IMR-90 (cell line): ENCODE measurements around the gene ZNF492. TPM values are rescaled to one million over a fixed set of nuclear protein-coding genes. Genes with fewer than 3 reads are reported as not detected.

Experiments
- ATAC-seq: fragments of 200-7000 bp; cut with Tn5 transposase; 2 replicates; pipeline ENCODE4 v1.9.1; 2020; ENCODE audit warnings: low read depth, mild to moderate bottlenecking, moderate library complexity
- BruUV-seq: library from RNA; stranded (reverse); fragments of 400-500 nt; replicated peaks from 2 replicates; lab custom pipeline; 2021; lab: Mats Ljungman, UMichigan
- CTCF ChIA-PET: fragments of 300-600 bp; formaldehyde crosslinking; extraction: SDS; loops from one replicate; lab custom pipeline; 2021; ENCODE audit warnings: antibody characterized with exemption; lab: Yijun Ruan, JAX
- POLR2A ChIA-PET: fragments of 300-600 bp; sonication (Branson Sonifier 250); formaldehyde crosslinking; loops from one replicate; lab custom pipeline; 2022; ENCODE audit warnings: antibody characterized with exemption; ENCODE audit not compliant: unreplicated experiment; lab: Charles Lee
- DNase-seq: peaks from one replicate; pipeline ENCODE4 v3.0.0; 2013
- H2AFZ ChIP-seq: replicated peaks from 2 replicates; pipeline ENCODE3; 2013; ENCODE audit warnings: low read length, mild to moderate bottlenecking; ENCODE audit not compliant: poor library complexity
- H2AK5ac ChIP-seq: 2 replicates; pipeline ENCODE4 v1.6.1; 2013; ENCODE audit warnings: low read depth, low read length, inconsistent platforms
- H2AK9ac ChIP-seq: replicated peaks from 2 replicates; pipeline ENCODE3; 2013; ENCODE audit warnings: mild to moderate bottlenecking, low read depth, low read length, moderate library complexity; ENCODE audit not compliant: poor library complexity
- H2BK120ac ChIP-seq: 2 replicates; pipeline ENCODE4 v1.6.1; 2013; ENCODE audit warnings: low read depth, low read length, inconsistent platforms
- H2BK15ac ChIP-seq: 3 replicates; pipeline ENCODE4 v1.6.1; 2013; ENCODE audit warnings: low read depth, low read length, inconsistent platforms
- H2BK20ac ChIP-seq: 2 replicates; pipeline ENCODE4 v1.6.1; 2013; ENCODE audit warnings: low read depth, mild to moderate bottlenecking, inconsistent platforms, low read length, moderate library complexity
- H2BK5ac ChIP-seq: 2 replicates; pipeline ENCODE4 v1.6.1; 2013; ENCODE audit warnings: mild to moderate bottlenecking, low read depth, low read length, inconsistent platforms; ENCODE audit not compliant: poor library complexity, severe bottlenecking
- H3K14ac ChIP-seq: replicated peaks from 2 replicates; pipeline ENCODE4 v1.6.1; 2013; ENCODE audit warnings: low read depth, low read length, inconsistent platforms
- H3K18ac ChIP-seq: 2 replicates; pipeline ENCODE4 v1.6.1; 2013; ENCODE audit warnings: low read depth, low read length, control low read depth
- H3K23ac ChIP-seq: 2 replicates; pipeline ENCODE4 v1.6.1; 2013; ENCODE audit warnings: low read depth, low read length, inconsistent platforms
- H3K27ac ChIP-seq: 2 replicates; pipeline ENCODE4 v1.5.1; 2013; ENCODE audit warnings: mild to moderate bottlenecking, control low read depth, low read length; ENCODE audit not compliant: insufficient read depth
- H3K27me3 ChIP-seq: 2 replicates; pipeline ENCODE4 v1.6.1; 2013; ENCODE audit warnings: low read length; ENCODE audit not compliant: control insufficient read depth, insufficient read depth
- H3K36me3 ChIP-seq: 2 replicates; pipeline ENCODE4 v1.6.1; 2013; ENCODE audit warnings: low read length, mixed read lengths; ENCODE audit not compliant: control insufficient read depth, insufficient read depth
- H3K4ac ChIP-seq: 2 replicates; pipeline ENCODE4 v1.6.1; 2013; ENCODE audit warnings: low read depth, low read length, inconsistent platforms
- H3K4me1 ChIP-seq: 2 replicates; pipeline ENCODE4 v1.6.1; 2013; ENCODE audit warnings: low read length, mixed read lengths; ENCODE audit not compliant: control insufficient read depth, insufficient read depth
- H3K4me2 ChIP-seq: 2 replicates; pipeline ENCODE4 v1.6.1; 2013; ENCODE audit warnings: low read depth, mild to moderate bottlenecking, control low read depth, low read length, moderate library complexity
- H3K4me3 ChIP-seq: 2 replicates; pipeline ENCODE4 v1.5.1; 2013; ENCODE audit warnings: low read depth, mild to moderate bottlenecking, control low read depth, low read length, moderate library complexity; ENCODE audit not compliant: insufficient read depth
- H3K56ac ChIP-seq: 2 replicates; pipeline ENCODE4 v1.6.1; 2013; ENCODE audit warnings: low read length, inconsistent platforms; ENCODE audit not compliant: insufficient read depth; ENCODE audit errors: extremely low read depth
- H3K79me1 ChIP-seq, 2 experiments: 2 replicates each; pipeline ENCODE4 v1.6.1; 2013; ENCODE audit warnings: low read length in 2 of 2, inconsistent platforms in 1 of 2, low read depth in 1 of 2
- H3K9ac ChIP-seq: 2 replicates; pipeline ENCODE4 v1.6.1; 2013; ENCODE audit warnings: low read depth, low read length, control low read depth
- H3K9me1 ChIP-seq: 2 replicates; pipeline ENCODE4 v1.6.1; 2013; ENCODE audit warnings: low read length, inconsistent platforms; ENCODE audit not compliant: insufficient read depth
- H3K9me3 ChIP-seq: 2 replicates; pipeline ENCODE4 v1.6.1; 2013; ENCODE audit warnings: low read length; ENCODE audit not compliant: control insufficient read depth, insufficient read depth
- H4K20me1 ChIP-seq: 2 replicates; pipeline ENCODE4 v1.6.1; 2013; ENCODE audit warnings: low read length, inconsistent platforms; ENCODE audit not compliant: insufficient read depth
- H4K5ac ChIP-seq: 2 replicates; pipeline ENCODE4 v1.6.1; 2013; ENCODE audit warnings: mild to moderate bottlenecking, low read depth, low read length, control low read depth
- H4K8ac ChIP-seq, 2 experiments: 2 replicates each; pipeline ENCODE4 v1.6.1; 2013; ENCODE audit warnings: low read depth in 2 of 2, low read length in 2 of 2, control low read depth in 1 of 2, inconsistent platforms in 1 of 2
- H4K91ac ChIP-seq: 2 replicates; pipeline ENCODE4 v1.6.1; 2013; ENCODE audit warnings: low read depth, low read length, inconsistent platforms; ENCODE audit not compliant: insufficient read depth
- CEBPB ChIP-seq: IDR thresholded peaks from 2 replicates; pipeline ENCODE4 v1.6.1; 2012; ENCODE audit warnings: low read depth, low read length, improper control_type of control experiment
- FOS ChIP-seq: fragments of 150-350 bp; IDR thresholded peaks from 2 replicates; pipeline ENCODE4 v1.6.1; 2016; ENCODE audit warnings: low read depth, low read length
- POLR2A ChIP-seq: IDR thresholded peaks from 2 replicates; pipeline ENCODE4 v1.6.1; 2012; ENCODE audit warnings: mild to moderate bottlenecking, low read depth, low read length
- SMC3 ChIP-seq: fragments of 150-350 bp; IDR thresholded peaks from 2 replicates; pipeline ENCODE4 v1.6.1; 2016; ENCODE audit warnings: low read depth, mild to moderate bottlenecking, antibody characterized with exemption, low read length, moderate library complexity
- USF2 ChIP-seq: fragments of 150-350 bp; IDR thresholded peaks from 2 replicates; pipeline ENCODE4 v1.6.1; 2017; ENCODE audit warnings: mild to moderate bottlenecking, antibody characterized with exemption, low read length, low read depth
- WGBS, 2 experiments: methylation state at CpG; one replicate each; pipeline versions ENCODE4 v1.1.5 to v1.1.7; 2013; ENCODE audit warnings: missing lambda C conversion rate in 2 of 2; ENCODE audit not compliant: insufficient read length in 1 of 2; ENCODE audit errors: extremely low coverage in 2 of 2; 5-methylcytosine and 5-hydroxymethylcytosine counted together
- dilution Hi-C: fragments of 300-500 bp; cut with HindIII; formaldehyde crosslinking; loops from one replicate; pipeline ENCODE4 v1.14.3; 2018; ENCODE audit warnings: low sequenced_read_pairs; ENCODE audit not compliant: unreplicated experiment
- in situ Hi-C: fragments of 300-500 bp; cut with MboI; formaldehyde crosslinking; loops from 3 replicates; pipeline ENCODE4 v1.14.3; 2019; ENCODE audit warnings: low sequenced_read_pairs, inconsistent platforms, mixed read lengths
- intact Hi-C: fragments of 100-400 bp; cut with micrococcal nuclease; formaldehyde crosslinking; loops from 2 replicates; pipeline ENCODE4 v1.10.0; 2022
- microRNA-seq, 2 experiments: library from miRNA; stranded (forward) in 1 of 2; unstranded in 1 of 2; fragments of 10-50 nt in 1 of 2; fragments of <30 nt in 1 of 2; gene quantifications in 1 of 2; microRNA quantifications in 1 of 2; one replicate each; pipeline versions ENCODE3 to v1.1.0; 2013 to 2020; ENCODE audit not compliant: insufficient read depth in 1 of 2, insufficient read length in 1 of 2, unreplicated experiment in 1 of 2
- polyA plus RNA-seq, 3 experiments: library from polyadenylated mRNA; depleted of rRNA; stranded (reverse); fragments of >200 nt; gene quantifications; 2 replicates each; pipeline ENCODE4 v1.2.3, GENCODE V29; 2012; ENCODE audit warnings: low replicate concordance in 1 of 3
- small RNA-seq, 5 experiments: library from RNA; depleted of rRNA; stranded (forward); fragments of <200 nt; gene quantifications; one replicate each; pipeline ENCODE3, GENCODE V24; 2012
- total RNA-seq: library from RNA; depleted of rRNA; stranded (reverse); fragments of >200 nt; gene quantifications from 2 replicates; pipeline ENCODE4 v1.2.3, GENCODE V29; 2012; rRNA removed

ZNF492 gene
- total and polyA plus RNA-seq, 2 of the 4 experiments (the other 2 are of a cell fraction): 0.19 to 1.3 TPM

- Histone ChIP-seq H4K5ac (no peak overlapping the region), H3K4me3 (no peak overlapping the region), H3K9me3 (peaks cover 10% of the 10 kb centered on the region; the same call in 1 of the 2 replicates), H3K18ac (no peak overlapping the region), H2AFZ (no peak overlapping the region), H3K4ac (no peak overlapping the region), H2BK5ac (no peak overlapping the region), H3K23ac (no peak overlapping the region), H2BK120ac (no peak overlapping the region), H4K91ac (no peak overlapping the region), H3K27ac (no peak overlapping the region), H3K4me2 (no peak overlapping the region), H3K56ac (no peak overlapping the region), H4K8ac (no peak overlapping the region), H3K27me3 (no peaks in the 10 kb centered on the region), H3K79me1 (no peaks in the 10 kb centered on the region), H3K9me1 (no peaks in the 10 kb centered on the region), H2BK15ac (no peak overlapping the region), H3K14ac (no peak overlapping the region), H4K20me1 (no peaks in the 10 kb centered on the region), H2AK5ac (no peak overlapping the region), H3K36me3 (no peaks in the 10 kb centered on the region), H3K9ac (no peak overlapping the region), H3K4me1 (no peaks in the 10 kb centered on the region), H2AK9ac (no peak overlapping the region), H2BK20ac (no peak overlapping the region)
- BruUV-seq: no TSS peak
- DNase-seq: no peak
- no peak for TF ChIP-seq POLR2A
- no peak for TF ChIP-seq SMC3
- TF ChIP-seq USF2: no peak
- TF ChIP-seq CEBPB: no peak
- TF ChIP-seq FOS: no peak
- dilution Hi-C loops: no loop called here
- in situ Hi-C loops: no loop called here
- ATAC-seq: no peak
- intact Hi-C loops: no loop called here
- 15% methylated on average over 5 of the region's 27 CpGs; no CpG with 5 or more reads in 1 of the 2 experiments for WGBS, 2 experiments
- CTCF ChIA-PET: no interaction called here
- POLR2A ChIA-PET: no interaction called here
These were observed 74.9 kb downstream of the ZNF492 start for GRCh38 chr19:22708983-22709382.

Small RNA genes within 50 kb of the gene (microRNA-seq; reads per million reads assigned to microRNA genes)
- not detected for gene AC011467.2 (ENCODE audit: insufficient read depth, insufficient read length)

Small RNA genes within 50 kb of the gene (small RNA-seq; reads per million reads assigned to genes)
- 0 reads per million in 5 experiments for gene AC011467.2

Other genes with a start within 250 kb of the ZNF492 start
- gene ZNF98, start 212.0 kb upstream of the ZNF492 start, total RNA-seq: not detected in 2 replicates
- gene ZNF98, start 212.0 kb upstream of the ZNF492 start, polyA plus RNA-seq (2012; rRNA removed): not detected in 2 replicates
- gene ZNF99, start 149.8 kb downstream of the ZNF492 start, total RNA-seq: not detected in 2 replicates
- not detected in 2 replicates for gene ZNF99, start 149.8 kb downstream of the ZNF492 start, polyA plus RNA-seq (2012; rRNA removed)
- gene ZNF723, start 198.0 kb downstream of the ZNF492 start, total RNA-seq: not detected in 2 replicates
- gene ZNF723, start 198.0 kb downstream of the ZNF492 start, polyA plus RNA-seq (2012; rRNA removed): not detected in 2 replicates